Right lobe of liver (tissue), 6 donors: ENCODE data around the gene TTLL3. TPM values are rescaled to one million over a fixed set of nuclear protein-coding genes. Genes with fewer than 3 reads are reported as not detected.

Source experiments
- ATAC-seq, 4 donors: fragments of 200-7000 bp; cut with Tn5 transposase; one replicate each; pipeline ENCODE4 v1.9.1; 2020; ENCODE audit warnings: mild to moderate bottlenecking in 4 of 4, moderate library complexity in 4 of 4
- DNase-seq, 3 donors: peaks; one replicate each; pipeline ENCODE4 v3.0.0-alpha.2; 2020
- H3K27ac ChIP-seq, 3 donors: fragments of 200-600 bp; one replicate each; pipeline ENCODE4 v1.8.0; 2022
- H3K27me3 ChIP-seq, 2 donors: fragments of 200-600 bp; one replicate each; pipeline ENCODE4 v1.8.0; 2022
- H3K36me3 ChIP-seq, 4 donors: fragments of 200-600 bp; sonication (generic) in 1 of 4; one replicate each; pipeline versions ENCODE4 v1.5.1 to v1.8.0; 2017 to 2022; ENCODE audit warnings: control low read depth in 1 of 4
- H3K4me1 ChIP-seq, 4 donors: fragments of 200-600 bp; sonication (generic) in 1 of 4; one replicate each; pipeline versions ENCODE4 v1.5.1 to v1.8.0; 2017 to 2022; ENCODE audit warnings: control low read depth in 1 of 4
- H3K4me3 ChIP-seq, 3 donors: fragments of 200-600 bp; one replicate each; pipeline ENCODE4 v1.8.0; 2022
- H3K9me3 ChIP-seq, 4 donors: fragments of 200-600 bp; sonication (generic) in 1 of 4; one replicate each; pipeline versions ENCODE4 v1.5.1 to v1.8.0; 2017 to 2022; ENCODE audit warnings: control low read depth in 1 of 4
- CTCF ChIP-seq, 4 donors: fragments of 200-600 bp in 3 of 4; fragments of 450-650 bp in 1 of 4; IDR thresholded peaks; one replicate each; pipeline versions ENCODE4 v1.5.1 to v1.8.0; 2016 to 2022; ENCODE audit warnings: antibody characterized with exemption in 4 of 4, mild to moderate bottlenecking in 2 of 4
- POLR2A ChIP-seq: fragments of 450-650 bp; IDR thresholded peaks from one replicate; pipeline ENCODE4 v1.6.1; 2017; ENCODE audit warnings: antibody characterized with exemption, mild to moderate bottlenecking
- WGBS: methylation state at CpG from one replicate; pipeline ENCODE4 v1.1.6; 2018; ENCODE audit warnings: low coverage, low lambda C conversion rate; ENCODE audit not compliant: insufficient coverage; ENCODE audit errors: missing lambda C conversion rate; 5-methylcytosine and 5-hydroxymethylcytosine counted together
- intact Hi-C, 2 donors: fragments of 100-400 bp; cut with DNase I; formaldehyde crosslinking; loops; one replicate each; pipeline versions ENCODE4 v1.11.2 to v1.14.1; 2022
- total RNA-seq, 6 experiments: library from RNA; depleted of rRNA in 2 of 6; stranded (reverse); fragments of >200 nt in 2 of 6; fragmentation: NEBNext Ultra II Directional in 3 of 6; extraction: Animal tissue kit (Norgen Biotek cat#: 25700) in 3 of 6; gene quantifications; one replicate each; pipeline versions ENCODE4 v1.1.0 to v1.2.4, GENCODE V29; 2016 to 2023
- donor health status: DM: no; HTN: yes; CAD: no.
- donor health status: DM: no; HTN: no; CAD: no.
- donor health status: DM: no; HTN: no; CAD: no.
- donor health status: DM: no; HTN: yes; CAD: no.
- donor health status: DM: no; HTN: yes; CAD: no.

TTLL3 gene
- total RNA-seq, 6 experiments from 2014 or later: 4.5 to 11.0 (median 8.6) TPM

- TF ChIP-seq CTCF (IDR thresholded peaks at IDR 0.05) (no peak), POLR2A (no peak)
- Histone ChIP-seq H3K4me1 (peaks cover 0 to 15% (median 13%) of the 10 kb centered on the region in 4 donors), H3K27me3 (no peaks in the 10 kb centered on the region), H3K9me3 (no peaks in the 10 kb centered on the region), H3K27ac (no peak overlapping the region), H3K36me3 (peaks cover 0 to 64% (median 29%) of the 10 kb centered on the region in 4 donors), H3K4me3 (no peak overlapping the region)
- DNase-seq (no peak), ATAC-seq (no peak)
- intact Hi-C loops: no loop called here
- whole genome bisulfite sequencing: 93% methylated on average over 3 of the region's 7 CpGs
Observed at GRCh38 chr3:9786209-9786739, 23.8 kb upstream of the TTLL3 start.

GRCh38 chr3:9786825-9787669 is 23.0 kb upstream of the TTLL3 start:
- DNase-seq: no peak
- no peaks in the 10 kb centered on the region for H3K9me3 ChIP-seq
- TF ChIP-seq POLR2A: no peak
- peak in 1 of 4 donors; percentile 19 for TF ChIP-seq CTCF (IDR thresholded peaks at IDR 0.05)
- ATAC-seq: no peak
- no peaks in the 10 kb centered on the region for H3K27me3 ChIP-seq
- no peak overlapping the region for H3K4me3 ChIP-seq
- H3K27ac ChIP-seq: no peak overlapping the region
- 72% methylated on average over 9 of the region's 13 CpGs for WGBS
- intact Hi-C loops: no loop called here
- H3K36me3 ChIP-seq: peaks cover 0 to 62% (median 29%) of the 10 kb centered on the region in 4 donors
- H3K4me1 ChIP-seq: peaks cover 2 to 14% (median 8%) of the 10 kb centered on the region in 4 donors

- no peak overlapping the region for H3K4me3 ChIP-seq
- peaks cover 0 to 62% (median 27%) of the 10 kb centered on the region in 4 donors for H3K36me3 ChIP-seq
- DNase-seq (no peak), ATAC-seq (no peak)
- no peaks in the 10 kb centered on the region for H3K27me3 ChIP-seq
- intact Hi-C loops: no loop called here
- peaks cover 0 to 9% (median 3%) of the 10 kb centered on the region in 4 donors for H3K4me1 ChIP-seq
- H3K9me3 ChIP-seq: no peaks in the 10 kb centered on the region
- WGBS: 91% methylated on average over 6 of the region's 6 CpGs
- H3K27ac ChIP-seq: no peak overlapping the region
- no peak for TF ChIP-seq POLR2A
Observed at GRCh38 chr3:9787714-9788113, 22.3 kb upstream of the TTLL3 start.

- no peak overlapping the region for H3K27ac ChIP-seq
- WGBS: 91% methylated on average over 11 of the region's 11 CpGs
- DNase-seq (no peak), ATAC-seq (no peak)
- intact Hi-C loops: no loop called here
- TF ChIP-seq CTCF (IDR thresholded peaks at IDR 0.05) (no peak), POLR2A (no peak)
- H3K9me3 ChIP-seq: no peaks in the 10 kb centered on the region
- H3K27me3 ChIP-seq: no peaks in the 10 kb centered on the region
- peak overlapping the region in 1 of 3 donors; percentile 84 for H3K4me3 ChIP-seq
- H3K36me3 ChIP-seq: peaks cover 0 to 30% (median 12%) of the 10 kb centered on the region in 4 donors
- H3K4me1 ChIP-seq: peaks cover 0 to 14% (median 8%) of the 10 kb centered on the region in 4 donors
Observed at GRCh38 chr3:9791127-9791526, 18.9 kb upstream of the TTLL3 start.

GRCh38 chr3:9791790-9792404 is 18.2 kb upstream of the TTLL3 start:
- 15% methylated on average over 11 of the region's 14 CpGs for WGBS
- ATAC-seq: no peak

More at GRCh38 chr3:9791790-9792404, 18.2 kb upstream of the TTLL3 start:
- DNase-seq: no peak
- intact Hi-C loops: no loop called here
- peaks cover 0 to 24% (median 10%) of the 10 kb centered on the region in 4 donors for H3K36me3 ChIP-seq
- TF ChIP-seq CTCF (IDR thresholded peaks at IDR 0.05) (no peak), POLR2A (no peak)
- no peaks in the 10 kb centered on the region for H3K27me3 ChIP-seq
- peak overlapping the region; percentile 92 to 99 (median 99) for H3K27ac ChIP-seq
- H3K4me1 ChIP-seq: peaks cover 0 to 14% (median 8%) of the 10 kb centered on the region in 4 donors
- H3K9me3 ChIP-seq: no peaks in the 10 kb centered on the region
- peak overlapping the region; percentile 78 to 94 (median 84) for H3K4me3 ChIP-seq
